Kidney (tissue), 14 donors: ENCODE results near the gene MGAT4B. TPM values are rescaled to one million over a fixed set of nuclear protein-coding genes. Genes with fewer than 3 reads are reported as not detected.

Source experiments
- DNase-seq, 5 donors: peaks; one replicate each; pipeline ENCODE4 v3.0.0-alpha.2; 2013 to 2020
- FAIRE-seq: peaks from 2 replicates; lab custom pipeline; 2012; peaks lifted over from hg19 to GRCh38; lab: Jason Lieb, UNC
- H3K27ac ChIP-seq, 2 donors: one replicate each; pipeline ENCODE4 v1.7.0; 2013; ENCODE audit warnings: low read depth in 2 of 2, low read length in 2 of 2, inconsistent platforms in 1 of 2
- H3K27me3 ChIP-seq: one replicate; pipeline ENCODE4 v1.7.1; 2013; ENCODE audit warnings: low read length, inconsistent platforms; ENCODE audit not compliant: control insufficient read depth, insufficient read depth
- H3K36me3 ChIP-seq, 3 donors: one replicate each; pipeline versions ENCODE4 v1.7.0 to v1.7.1; 2013; ENCODE audit warnings: low read length in 3 of 3, control low read depth in 1 of 3, inconsistent platforms in 1 of 3; ENCODE audit not compliant: insufficient read depth in 3 of 3, control insufficient read depth in 2 of 3
- H3K4me1 ChIP-seq, 3 donors: one replicate each; pipeline versions ENCODE4 v1.7.0 to v1.7.1; 2013; ENCODE audit warnings: low read length in 3 of 3, inconsistent platforms in 1 of 3, low read depth in 1 of 3; ENCODE audit not compliant: control insufficient read depth in 2 of 3, insufficient read depth in 2 of 3
- H3K4me3 ChIP-seq, 3 donors: one replicate each; pipeline versions ENCODE4 v1.7.0 to v1.8.1; 2013; ENCODE audit warnings: low read length in 3 of 3, control low read depth in 1 of 3, inconsistent platforms in 1 of 3
- H3K9ac ChIP-seq, 3 donors: one replicate each; pipeline versions ENCODE4 v1.7.0 to v1.7.1; 2013; ENCODE audit warnings: low read length in 3 of 3, control low read depth in 1 of 3, inconsistent platforms in 1 of 3
- H3K9me3 ChIP-seq, 3 donors: one replicate each; pipeline versions ENCODE4 v1.7.0 to v1.7.1; 2013; ENCODE audit warnings: low read length in 3 of 3, control low read depth in 1 of 3, inconsistent platforms in 1 of 3; ENCODE audit not compliant: control insufficient read depth in 2 of 3, insufficient read depth in 1 of 3
- CTCF ChIP-seq: IDR thresholded peaks from 3 replicates; pipeline ENCODE4 v1.5.1; 2012; ENCODE audit warnings: mild to moderate bottlenecking, moderate library complexity, borderline replicate concordance; ENCODE audit not compliant: insufficient read depth; ENCODE audit errors: extremely low read depth
- intact Hi-C: fragments of 100-400 bp; cut with DNase I; formaldehyde crosslinking; loops from one replicate; pipeline ENCODE4 v1.11.1; 2022
- polyA plus RNA-seq: library from polyadenylated mRNA; stranded (reverse); fragments of 350-450 nt; fragmentation: Illumina TruSeq; extraction: RNeasy Lipid Tissue Mini Kit (QIAGEN cat#74804); gene quantifications from one replicate; pipeline ENCODE4 v1.2.3, GENCODE V29; 2014; ENCODE audit warnings: low read depth, low replicate concordance; ENCODE audit not compliant: insufficient read depth
- total RNA-seq: library from RNA; stranded (reverse); fragmentation: NEBNext Ultra II Directional; extraction: Animal tissue kit (Norgen Biotek cat#: 25700); gene quantifications from one replicate; pipeline ENCODE4 v1.2.1, GENCODE V29; 2021
- donor health status: control.
- donor health status: control.
- donor health status: control.
- donor health status: control.
- donor health status: control.
- donor health status: DM: yes; HTN: yes; CAD: no.
- donor health status: Normal renal cell carcinoma (clear cell type).

MGAT4B gene
- total and polyA plus RNA-seq, 2 donors from 2014 or later: 79.4 to 174 TPM

- H3K27me3 ChIP-seq: no peaks in the 10 kb centered on the region
- no peak overlapping the region for H3K9ac ChIP-seq
- intact Hi-C loops: no loop called here
- no peak overlapping the region for H3K4me3 ChIP-seq
- no peaks in the 10 kb centered on the region for H3K9me3 ChIP-seq
- peak in 1 of 5 donors; percentile 24 for DNase-seq
- H3K4me1 ChIP-seq: peaks cover 0 to 30% (median 22%) of the 10 kb centered on the region in 3 donors
- H3K27ac ChIP-seq: no peak overlapping the region
- peaks cover 11 to 82% (median 53%) of the 10 kb centered on the region in 3 donors for H3K36me3 ChIP-seq
- no peak for TF ChIP-seq CTCF
- FAIRE-seq: no peak
Observed at GRCh38 chr5:179828756-179829421, 22.2 kb upstream of the MGAT4B start.

GRCh38 chr5:179827680-179828079 lies 21.0 kb upstream of the MGAT4B start:
- Histone ChIP-seq H3K9me3 (no peaks in the 10 kb centered on the region), H3K36me3 (peaks cover 9 to 75% (median 47%) of the 10 kb centered on the region in 3 donors), H3K9ac (no peak overlapping the region), H3K4me1 (peaks cover 0 to 40% (median 27%) of the 10 kb centered on the region in 3 donors), H3K27me3 (no peaks in the 10 kb centered on the region), H3K27ac (peak overlapping the region in 1 of 2 donors; percentile 32), H3K4me3 (no peak overlapping the region)
- no peak for FAIRE-seq
- intact Hi-C loops: no loop called here
- peak in 1 of 5 donors; percentile 64 for DNase-seq
- TF ChIP-seq CTCF: no peak

GRCh38 chr5:179825655-179826182 lies 19.1 kb upstream of the MGAT4B start:
- Histone ChIP-seq H3K27ac (peak overlapping the region in 1 of 2 donors; percentile 64), H3K4me1 (peaks cover 0 to 45% (median 36%) of the 10 kb centered on the region in 3 donors), H3K9ac (no peak overlapping the region), H3K9me3 (no peaks in the 10 kb centered on the region), H3K36me3 (peaks cover 7 to 62% (median 37%) of the 10 kb centered on the region in 3 donors), H3K4me3 (no peak overlapping the region), H3K27me3 (no peaks in the 10 kb centered on the region)
- no peak for TF ChIP-seq CTCF
- intact Hi-C loops: no loop called here
- DNase-seq: peak in 2 of 5 donors; percentile 55 to 58
- FAIRE-seq: no peak
